ENCODE measurements around the gene MCTP1.

DNA sequence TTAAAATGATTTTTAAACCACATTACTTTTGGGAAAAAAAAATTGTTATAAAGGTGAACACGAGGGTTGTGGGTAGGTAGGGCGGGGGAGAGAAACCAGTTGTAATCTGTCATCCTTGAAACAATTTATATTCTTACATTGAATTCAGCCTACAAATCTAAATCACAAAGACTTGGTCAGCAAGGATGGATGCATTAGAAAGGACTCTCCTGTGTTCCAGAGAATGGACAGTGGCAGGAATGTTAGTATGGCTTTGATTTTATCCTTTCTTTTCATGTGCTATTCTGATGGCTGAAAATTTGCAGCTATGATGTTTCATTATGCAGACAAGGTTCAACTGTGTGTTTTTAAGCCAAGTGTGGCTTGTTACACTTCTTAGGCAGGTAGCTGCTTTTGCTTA is 431.8 kb downstream of the MCTP1 start:
- TF ChIP-seq, protein P1, sequence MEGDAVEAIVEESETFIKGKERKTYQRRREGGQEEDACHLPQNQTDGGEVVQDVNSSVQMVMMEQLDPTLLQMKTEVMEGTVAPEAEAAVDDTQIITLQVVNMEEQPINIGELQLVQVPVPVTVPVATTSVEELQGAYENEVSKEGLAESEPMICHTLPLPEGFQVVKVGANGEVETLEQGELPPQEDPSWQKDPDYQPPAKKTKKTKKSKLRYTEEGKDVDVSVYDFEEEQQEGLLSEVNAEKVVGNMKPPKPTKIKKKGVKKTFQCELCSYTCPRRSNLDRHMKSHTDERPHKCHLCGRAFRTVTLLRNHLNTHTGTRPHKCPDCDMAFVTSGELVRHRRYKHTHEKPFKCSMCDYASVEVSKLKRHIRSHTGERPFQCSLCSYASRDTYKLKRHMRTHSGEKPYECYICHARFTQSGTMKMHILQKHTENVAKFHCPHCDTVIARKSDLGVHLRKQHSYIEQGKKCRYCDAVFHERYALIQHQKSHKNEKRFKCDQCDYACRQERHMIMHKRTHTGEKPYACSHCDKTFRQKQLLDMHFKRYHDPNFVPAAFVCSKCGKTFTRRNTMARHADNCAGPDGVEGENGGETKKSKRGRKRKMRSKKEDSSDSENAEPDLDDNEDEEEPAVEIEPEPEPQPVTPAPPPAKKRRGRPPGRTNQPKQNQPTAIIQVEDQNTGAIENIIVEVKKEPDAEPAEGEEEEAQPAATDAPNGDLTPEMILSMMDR (conservative IDR thresholded peaks at IDR 0.05): no peak
- TF ChIP-seq ZFX (IDR thresholded peaks at IDR 0.05): no peak
